ENCODE results near the gene VRK3. TPM values are rescaled to one million over a fixed set of nuclear protein-coding genes. Genes with fewer than 3 reads are reported as not detected.
"Not testable (repeated sequence)": the region's sequence is repeated elsewhere in the genome, so short reads cannot be mapped to it uniquely, and the experiment has no call there.

VRK3 gene
- total RNA-seq, 1 donor from 2014 or later: 8.9 TPM

DNA sequence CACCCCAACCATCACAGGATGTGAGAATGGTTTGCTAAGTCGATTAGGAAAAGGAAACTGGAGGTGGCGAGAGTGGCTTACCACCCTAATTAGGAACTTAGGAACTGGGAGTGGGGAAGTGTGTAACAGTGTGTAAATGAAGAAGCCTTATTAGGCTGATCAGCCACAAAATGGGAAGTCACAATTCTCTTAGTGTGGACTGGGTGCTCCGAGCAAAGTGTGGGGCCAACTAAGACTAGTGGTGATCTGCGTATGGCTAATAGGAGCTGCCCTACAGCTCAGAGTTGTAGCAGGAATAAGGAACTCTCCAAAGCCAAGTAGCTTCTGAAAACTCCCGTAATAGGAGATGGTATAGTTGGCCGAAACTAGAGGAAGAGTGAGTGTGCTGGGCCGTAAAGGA, 71.8 kb downstream of the VRK3 start:
- H3K27ac ChIP-seq (ENCODE audit: low read depth, low read length): no peak overlapping the region

DNA sequence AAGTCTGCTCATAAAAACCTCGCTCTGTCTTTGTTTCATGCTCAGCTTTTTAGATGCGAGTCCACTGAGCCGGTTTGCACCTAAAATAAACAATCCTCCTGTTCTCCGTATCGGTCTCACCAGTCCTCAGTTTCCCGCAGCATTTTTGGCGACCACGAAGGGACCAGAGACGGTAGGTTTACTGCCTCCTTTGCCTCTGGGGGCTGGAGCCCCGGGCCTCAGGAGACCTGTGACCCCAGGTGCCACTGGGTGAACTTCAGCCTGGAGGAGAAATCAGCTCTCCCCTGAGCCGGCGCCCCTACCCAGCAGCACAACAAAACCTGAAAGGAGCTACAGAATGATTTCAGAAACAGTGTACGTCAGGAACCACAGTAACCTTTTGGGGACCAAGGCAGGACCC, 72.3 kb downstream of the VRK3 start:
- no peak overlapping the region for H3K9ac ChIP-seq (ENCODE audit: low read depth in 1 of 3, low read length in 3 of 3)
- peaks cover 7 to 13% (median 9%) of the 10 kb centered on the region in 3 donors for H3K4me1 ChIP-seq (ENCODE audit: control insufficient read depth in 3 of 3, insufficient read depth in 3 of 3, low read length in 3 of 3)
- H3K4me3 ChIP-seq (ENCODE audit: low read length in 3 of 3): no peak overlapping the region
- H3K27me3 ChIP-seq (ENCODE audit: control insufficient read depth in 3 of 3, insufficient read depth in 3 of 3, low read length in 3 of 3): peaks cover 8 to 46% (median 18%) of the 10 kb centered on the region in 3 donors
- H3K9me3 ChIP-seq (ENCODE audit: control insufficient read depth in 3 of 3, low read length in 3 of 3): no peaks in the 10 kb centered on the region
- H3K36me3 ChIP-seq (ENCODE audit: control insufficient read depth in 3 of 3, insufficient read depth in 3 of 3, low read length in 3 of 3): no peaks in the 10 kb centered on the region
- H3K27ac ChIP-seq (ENCODE audit: low read depth, low read length): no peak overlapping the region

More for the DNA sequence above, 71.8 kb downstream of the VRK3 start:
- H3K36me3 ChIP-seq (ENCODE audit: control insufficient read depth in 3 of 3, insufficient read depth in 3 of 3, low read length in 3 of 3): no peaks in the 10 kb centered on the region
- no peak overlapping the region for H3K4me3 ChIP-seq (ENCODE audit: low read length in 3 of 3)
- no peak overlapping the region for H3K9ac ChIP-seq (ENCODE audit: low read depth in 1 of 3, low read length in 3 of 3)
- H3K27me3 ChIP-seq (ENCODE audit: control insufficient read depth in 3 of 3, insufficient read depth in 3 of 3, low read length in 3 of 3): peaks cover 8 to 46% (median 18%) of the 10 kb centered on the region in 3 donors
- H3K4me1 ChIP-seq (ENCODE audit: control insufficient read depth in 3 of 3, insufficient read depth in 3 of 3, low read length in 3 of 3): peaks cover 7 to 13% (median 9%) of the 10 kb centered on the region in 3 donors
- H3K9me3 ChIP-seq (ENCODE audit: control insufficient read depth in 3 of 3, low read length in 3 of 3): no peaks in the 10 kb centered on the region

DNA sequence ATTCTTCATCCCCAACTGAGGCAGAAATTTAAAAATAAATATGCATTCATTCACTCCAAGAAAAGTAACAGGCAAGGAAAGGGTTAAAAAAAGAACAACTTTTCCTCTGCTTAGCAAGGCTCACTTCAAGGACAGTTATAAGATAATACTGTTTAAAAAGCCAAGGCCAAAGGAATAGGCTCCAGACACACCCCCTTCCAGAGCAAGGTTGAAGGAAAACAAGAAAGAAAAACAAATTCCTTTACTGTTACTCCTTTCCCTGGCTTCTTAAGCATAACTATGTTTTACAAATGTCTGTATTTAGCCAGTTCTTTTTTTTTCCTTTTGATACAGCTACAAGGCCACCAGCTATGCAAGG, 72.7 kb downstream of the VRK3 start:
- no peak overlapping the region for H3K9ac ChIP-seq (ENCODE audit: low read depth in 1 of 3, low read length in 3 of 3)

DNA sequence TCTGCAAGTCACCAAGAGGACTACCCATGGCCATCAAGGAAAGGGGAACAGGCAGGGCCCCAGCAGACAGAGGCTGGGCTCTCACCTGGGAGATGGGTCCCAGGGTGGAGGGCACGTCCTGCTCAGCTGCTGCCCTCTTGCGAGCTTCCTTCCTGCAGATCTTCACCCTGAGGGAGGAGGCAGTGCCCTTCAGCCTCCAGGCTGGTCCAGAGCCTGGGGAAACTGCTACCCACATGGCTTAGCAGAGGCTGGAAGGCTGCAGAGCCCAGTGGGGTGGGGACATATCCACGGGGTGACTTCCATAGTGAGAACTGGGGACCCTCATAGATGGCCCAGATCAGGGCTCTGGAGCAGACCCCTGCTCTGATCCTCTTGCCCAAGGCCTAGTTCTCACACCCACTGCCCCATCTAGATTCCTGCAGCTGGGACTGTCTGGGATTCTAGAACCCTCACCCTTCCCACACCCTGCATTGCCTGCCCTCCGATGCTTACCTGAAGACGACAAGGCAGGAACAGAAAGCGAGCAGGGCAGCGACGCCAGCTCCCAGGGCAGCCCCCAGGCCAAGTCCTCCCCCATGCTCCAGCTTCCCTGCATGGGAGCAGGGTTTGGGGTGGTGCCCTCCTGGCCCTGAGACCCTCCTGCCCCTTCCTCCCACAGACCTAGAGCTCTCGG, 73.2 kb downstream of the VRK3 start:
- peaks cover 7 to 13% (median 9%) of the 10 kb centered on the region in 3 donors for H3K4me1 ChIP-seq (ENCODE audit: control insufficient read depth in 3 of 3, insufficient read depth in 3 of 3, low read length in 3 of 3)
- H3K27me3 ChIP-seq (ENCODE audit: control insufficient read depth in 3 of 3, insufficient read depth in 3 of 3, low read length in 3 of 3): peaks cover 11 to 46% (median 21%) of the 10 kb centered on the region in 3 donors
- H3K9ac ChIP-seq (ENCODE audit: low read depth in 1 of 3, low read length in 3 of 3): no peak overlapping the region
- H3K27ac ChIP-seq (ENCODE audit: low read depth, low read length): no peak overlapping the region
- no peaks in the 10 kb centered on the region for H3K36me3 ChIP-seq (ENCODE audit: control insufficient read depth in 3 of 3, insufficient read depth in 3 of 3, low read length in 3 of 3)
- H3K9me3 ChIP-seq (ENCODE audit: control insufficient read depth in 3 of 3, low read length in 3 of 3): no peaks in the 10 kb centered on the region
- H3K4me3 ChIP-seq (ENCODE audit: low read length in 3 of 3): no peak overlapping the region

More for the DNA sequence above, 72.7 kb downstream of the VRK3 start:
- Histone ChIP-seq H3K27me3 (ENCODE audit: control insufficient read depth in 3 of 3, insufficient read depth in 3 of 3, low read length in 3 of 3) (peaks cover 8 to 46% (median 18%) of the 10 kb centered on the region in 3 donors), H3K9me3 (ENCODE audit: control insufficient read depth in 3 of 3, low read length in 3 of 3) (no peaks in the 10 kb centered on the region), H3K4me3 (ENCODE audit: low read length in 3 of 3) (no peak overlapping the region), H3K36me3 (ENCODE audit: control insufficient read depth in 3 of 3, insufficient read depth in 3 of 3, low read length in 3 of 3) (no peaks in the 10 kb centered on the region), H3K4me1 (ENCODE audit: control insufficient read depth in 3 of 3, insufficient read depth in 3 of 3, low read length in 3 of 3) (peaks cover 7 to 13% (median 9%) of the 10 kb centered on the region in 3 donors), H3K27ac (ENCODE audit: low read depth, low read length) (no peak overlapping the region)

DNA sequence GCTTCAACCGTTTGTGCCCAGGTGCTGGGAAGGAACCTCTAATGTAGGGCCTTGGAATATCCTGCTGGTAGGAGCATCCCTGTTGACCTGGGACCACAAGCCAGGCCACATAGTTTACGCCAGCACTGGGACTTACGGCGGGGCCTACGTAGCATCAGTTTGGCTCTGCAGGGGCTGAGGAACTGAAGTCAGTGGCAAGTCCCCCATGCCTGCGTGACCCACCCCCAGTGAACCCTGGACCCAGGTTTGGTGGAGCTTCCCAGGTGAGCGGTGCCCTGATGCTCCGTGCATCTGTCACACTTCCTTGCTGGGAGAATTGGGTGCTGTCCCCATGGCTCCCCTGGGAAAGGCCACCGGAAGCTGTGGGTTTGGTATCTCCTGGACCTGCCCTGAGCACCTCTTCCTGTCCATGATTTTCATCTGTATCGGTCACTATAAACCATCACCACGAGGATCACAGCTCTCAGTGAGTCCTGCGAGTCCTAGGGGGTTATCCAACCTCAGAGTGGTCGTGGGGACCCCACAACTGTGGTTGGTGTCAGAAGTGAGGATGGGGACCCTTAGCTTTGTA, 74.1 kb downstream of the VRK3 start:
- Histone ChIP-seq H3K27ac (ENCODE audit: low read depth, low read length) (no peak overlapping the region), H3K9ac (ENCODE audit: low read depth in 1 of 3, low read length in 3 of 3) (no peak overlapping the region), H3K9me3 (ENCODE audit: control insufficient read depth in 3 of 3, low read length in 3 of 3) (no peaks in the 10 kb centered on the region), H3K4me3 (ENCODE audit: low read length in 3 of 3) (no peak overlapping the region), H3K36me3 (ENCODE audit: control insufficient read depth in 3 of 3, insufficient read depth in 3 of 3, low read length in 3 of 3) (no peaks in the 10 kb centered on the region), H3K4me1 (ENCODE audit: control insufficient read depth in 3 of 3, insufficient read depth in 3 of 3, low read length in 3 of 3) (peaks cover 7 to 13% (median 9%) of the 10 kb centered on the region in 3 donors), H3K27me3 (ENCODE audit: control insufficient read depth in 3 of 3, insufficient read depth in 3 of 3, low read length in 3 of 3) (peaks cover 11 to 52% (median 21%) of the 10 kb centered on the region in 3 donors)

DNA sequence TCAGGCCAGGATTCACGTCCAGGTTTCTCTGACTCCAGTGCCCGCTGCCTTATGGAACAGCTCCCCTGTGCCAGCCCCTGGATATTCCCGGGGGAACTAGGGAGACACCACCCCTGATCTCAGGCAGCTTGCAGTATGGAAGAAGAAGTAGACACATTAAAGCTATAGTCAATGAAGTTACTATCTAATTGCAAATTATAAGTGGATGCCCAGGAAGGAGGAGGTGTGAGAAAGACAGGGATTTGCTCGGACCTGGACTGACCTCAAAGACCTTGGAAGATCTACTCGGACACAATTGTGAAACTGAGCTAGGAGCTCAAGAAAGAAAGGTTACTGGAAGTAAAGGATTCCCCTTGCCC, 74.6 kb downstream of the VRK3 start:
- H3K4me3 ChIP-seq (ENCODE audit: low read length in 3 of 3): no peak overlapping the region
- no peak overlapping the region for H3K9ac ChIP-seq (ENCODE audit: low read depth in 1 of 3, low read length in 3 of 3)
- no peaks in the 10 kb centered on the region for H3K9me3 ChIP-seq (ENCODE audit: control insufficient read depth in 3 of 3, low read length in 3 of 3)
- H3K36me3 ChIP-seq (ENCODE audit: control insufficient read depth in 3 of 3, insufficient read depth in 3 of 3, low read length in 3 of 3): no peaks in the 10 kb centered on the region
- peaks cover 7 to 13% (median 9%) of the 10 kb centered on the region in 3 donors for H3K4me1 ChIP-seq (ENCODE audit: control insufficient read depth in 3 of 3, insufficient read depth in 3 of 3, low read length in 3 of 3)
- peaks cover 11 to 52% (median 21%) of the 10 kb centered on the region in 3 donors for H3K27me3 ChIP-seq (ENCODE audit: control insufficient read depth in 3 of 3, insufficient read depth in 3 of 3, low read length in 3 of 3)
- H3K27ac ChIP-seq (ENCODE audit: low read depth, low read length): no peak overlapping the region

DNA sequence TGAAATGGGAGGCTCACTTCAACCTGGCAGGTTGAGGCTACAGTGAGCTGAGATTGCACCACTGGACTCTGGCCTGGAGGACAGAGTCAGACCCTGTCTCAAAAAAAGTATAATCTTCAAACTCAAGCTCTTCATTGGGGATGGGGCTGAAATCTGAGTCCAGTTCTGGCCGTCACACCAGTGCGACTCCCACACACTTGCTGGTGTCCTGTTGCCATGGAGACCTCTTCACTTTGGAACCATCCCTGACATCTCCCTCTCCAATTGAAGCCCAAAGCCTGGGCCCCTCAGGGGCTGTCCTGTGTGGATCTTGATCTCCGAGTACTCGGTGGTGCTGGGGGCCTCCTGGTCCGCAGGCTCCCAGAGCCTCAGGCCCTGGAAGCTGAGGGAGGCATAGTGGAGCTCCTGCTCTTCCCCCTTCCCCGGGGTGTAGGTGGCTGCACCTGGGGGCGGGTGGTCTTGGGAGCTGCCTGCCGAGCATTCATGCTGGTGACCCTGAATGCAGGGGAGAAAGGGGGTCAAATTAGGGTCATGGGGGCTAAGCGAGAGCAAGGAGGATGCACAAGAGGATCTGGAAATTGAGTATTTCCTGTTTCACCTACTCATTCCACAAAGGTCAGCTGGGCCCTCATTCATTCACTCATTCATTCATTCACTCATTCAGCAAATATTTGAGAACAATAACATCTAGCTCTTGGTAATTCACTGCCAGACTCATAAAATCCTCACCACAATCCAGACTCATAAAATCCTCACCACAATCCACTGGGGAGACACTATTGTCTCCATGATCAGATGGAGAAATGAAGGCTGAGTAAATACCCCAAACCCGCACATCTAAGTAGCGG, 75.2 kb downstream of the VRK3 start:
- H3K27ac ChIP-seq (ENCODE audit: low read depth, low read length): no peak overlapping the region
- H3K27me3 ChIP-seq (ENCODE audit: control insufficient read depth in 3 of 3, insufficient read depth in 3 of 3, low read length in 3 of 3): peaks cover 10 to 51% (median 21%) of the 10 kb centered on the region in 3 donors

DNA sequence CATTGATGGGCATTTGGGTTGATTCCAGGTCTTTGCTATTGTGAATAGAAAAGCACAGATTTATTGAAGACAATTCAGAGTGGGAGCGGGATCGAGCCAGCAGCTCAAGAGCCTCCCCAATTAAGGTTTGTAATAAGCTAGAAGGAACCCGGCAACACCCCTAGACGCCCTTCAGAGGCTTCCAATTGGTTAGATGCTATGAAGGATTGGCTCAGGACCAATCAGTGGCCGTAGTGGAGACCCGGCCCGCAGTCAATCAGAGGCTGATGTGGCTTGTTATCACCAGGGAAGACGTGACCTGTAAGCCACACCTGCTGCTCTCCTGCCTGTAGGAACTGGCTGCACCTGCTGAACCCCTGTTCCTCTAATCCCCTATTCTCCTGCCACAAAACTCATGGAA, 78.8 kb downstream of the VRK3 start:
- Histone ChIP-seq H3K27me3 (ENCODE audit: control insufficient read depth in 3 of 3, insufficient read depth in 3 of 3, low read length in 3 of 3) (peaks cover 3 to 26% (median 13%) of the 10 kb centered on the region in 3 donors), H3K9ac (ENCODE audit: low read depth in 1 of 3, low read length in 3 of 3) (no peak overlapping the region), H3K4me1 (ENCODE audit: control insufficient read depth in 3 of 3, insufficient read depth in 3 of 3, low read length in 3 of 3) (no peaks in the 10 kb centered on the region), H3K9me3 (ENCODE audit: control insufficient read depth in 3 of 3, low read length in 3 of 3) (no peaks in the 10 kb centered on the region), H3K36me3 (ENCODE audit: control insufficient read depth in 3 of 3, insufficient read depth in 3 of 3, low read length in 3 of 3) (no peaks in the 10 kb centered on the region), H3K4me3 (ENCODE audit: low read length in 3 of 3) (no peak overlapping the region), H3K27ac (ENCODE audit: low read depth, low read length) (no peak overlapping the region)

More for the DNA sequence above, 75.2 kb downstream of the VRK3 start:
- H3K9ac ChIP-seq (ENCODE audit: low read depth in 1 of 3, low read length in 3 of 3): no peak overlapping the region
- H3K4me3 ChIP-seq (ENCODE audit: low read length in 3 of 3): no peak overlapping the region
- no peaks in the 10 kb centered on the region for H3K36me3 ChIP-seq (ENCODE audit: control insufficient read depth in 3 of 3, insufficient read depth in 3 of 3, low read length in 3 of 3)
- H3K4me1 ChIP-seq (ENCODE audit: control insufficient read depth in 3 of 3, insufficient read depth in 3 of 3, low read length in 3 of 3): peaks cover 7 to 13% (median 8%) of the 10 kb centered on the region in 3 donors
- no peaks in the 10 kb centered on the region for H3K9me3 ChIP-seq (ENCODE audit: control insufficient read depth in 3 of 3, low read length in 3 of 3)

DNA sequence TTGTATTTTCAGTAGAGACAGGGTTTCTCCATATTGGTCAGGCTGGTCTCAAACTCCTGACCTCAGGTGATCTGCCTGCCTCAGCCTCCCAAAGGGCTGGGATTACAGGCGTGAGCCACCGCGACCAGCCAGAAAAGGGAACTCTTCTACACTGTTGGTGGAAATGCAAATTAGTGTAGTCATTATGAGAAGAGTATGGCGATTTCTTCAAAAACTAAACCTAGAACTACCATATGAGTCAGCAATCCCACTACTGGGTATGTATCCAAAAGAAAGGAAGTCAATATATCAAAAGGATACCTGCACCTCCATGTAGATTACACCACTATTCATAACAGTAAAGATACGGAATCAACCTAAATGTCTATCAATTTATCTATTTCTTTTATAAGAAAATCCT, 80.6 kb downstream of the VRK3 start:
- not testable (repeated sequence) for H3K9ac ChIP-seq (ENCODE audit: low read depth in 1 of 3, low read length in 3 of 3); H3K4me1 ChIP-seq (ENCODE audit: control insufficient read depth in 3 of 3, insufficient read depth in 3 of 3, low read length in 3 of 3); H3K27ac ChIP-seq (ENCODE audit: low read depth, low read length); H3K36me3 ChIP-seq (ENCODE audit: control insufficient read depth in 3 of 3, insufficient read depth in 3 of 3, low read length in 3 of 3); H3K9me3 ChIP-seq (ENCODE audit: control insufficient read depth in 3 of 3, low read length in 3 of 3); H3K4me3 ChIP-seq (ENCODE audit: low read length in 3 of 3); H3K27me3 ChIP-seq (ENCODE audit: control insufficient read depth in 3 of 3, insufficient read depth in 3 of 3, low read length in 3 of 3)

DNA sequence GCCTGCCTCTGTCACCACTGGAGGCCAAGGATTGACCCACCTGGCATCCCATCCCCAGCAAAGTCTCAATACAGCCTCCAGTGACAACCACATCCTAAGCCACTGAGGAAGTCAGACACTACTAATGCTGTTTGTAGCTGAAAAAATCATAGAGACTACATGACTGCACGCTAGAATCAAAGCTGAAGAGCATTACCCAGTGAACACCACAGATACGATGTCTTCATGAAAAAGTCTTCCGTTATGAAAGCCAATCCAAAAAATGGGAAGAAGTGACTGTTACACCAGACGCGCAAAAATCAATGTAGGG, 84.7 kb downstream of the VRK3 start:
- peaks cover 4 to 7% (median 4%) of the 10 kb centered on the region in 3 donors for H3K4me1 ChIP-seq (ENCODE audit: control insufficient read depth in 3 of 3, insufficient read depth in 3 of 3, low read length in 3 of 3)
- peaks cover 0 to 2% (median 2%) of the 10 kb centered on the region in 3 donors for H3K27me3 ChIP-seq (ENCODE audit: control insufficient read depth in 3 of 3, insufficient read depth in 3 of 3, low read length in 3 of 3)
- no peak overlapping the region for H3K4me3 ChIP-seq (ENCODE audit: low read length in 3 of 3)
- H3K36me3 ChIP-seq (ENCODE audit: control insufficient read depth in 3 of 3, insufficient read depth in 3 of 3, low read length in 3 of 3): no peaks in the 10 kb centered on the region
- H3K9ac ChIP-seq (ENCODE audit: low read depth in 1 of 3, low read length in 3 of 3): no peak overlapping the region
- no peak overlapping the region for H3K27ac ChIP-seq (ENCODE audit: low read depth, low read length)
- no peaks in the 10 kb centered on the region for H3K9me3 ChIP-seq (ENCODE audit: control insufficient read depth in 3 of 3, low read length in 3 of 3)
